Activated CD8-positive, alpha-beta memory T cell treated with anti-CD3 and anti-CD28 coated beads for 36 hours (primary cell): ENCODE data around the gene SMYD3. TPM values are rescaled to one million over a fixed set of nuclear protein-coding genes. Genes with fewer than 3 reads are reported as not detected.
"Not testable (repeated sequence)": the region's sequence is repeated elsewhere in the genome, so short reads cannot be mapped to it uniquely, and the experiment has no call there.

Source experiments
- CTCF ChIA-PET: fragments of 350-600 bp; sonication (Branson Sonifier 250); formaldehyde crosslinking; loops from one replicate; lab custom pipeline; 2021; ENCODE audit warnings: antibody characterized with exemption; lab: Charles Lee
- POLR2A ChIA-PET: fragments of 350-600 bp; sonication (Branson Sonifier 250); formaldehyde crosslinking; loops from one replicate; lab custom pipeline; 2021; ENCODE audit warnings: antibody characterized with exemption; lab: Charles Lee
- total RNA-seq, 2 experiments: library from RNA; stranded (reverse); gene quantifications; one replicate each; pipeline ENCODE4 v1.2.3, GENCODE V29; 2021

SMYD3 gene
- total RNA-seq, 2 experiments from 2014 or later, result 17.6 to 20.5 TPM

GRCh38 chr1:245807306-245807705, 699.8 kb downstream of the SMYD3 start:
- ChIA-PET POLR2A (no interaction called here), CTCF (no interaction called here)

GRCh38 chr1:245805532-245805931, 701.5 kb downstream of the SMYD3 start:
- POLR2A ChIA-PET, result no interaction called here
- CTCF ChIA-PET, result no interaction called here

GRCh38 chr1:245804696-245805095, 702.4 kb downstream of the SMYD3 start:
- ChIA-PET POLR2A (no interaction called here), CTCF (no interaction called here)

- ChIA-PET CTCF (interaction anchor here (0.6 to 1.0 kb wide), 2 partner anchors 87 to 575 kb away, joined by 3 to 4 read pairs; no protein-coding TSS in a partner anchor), POLR2A (no interaction called here)
These were observed 703.4 kb downstream of the SMYD3 start for GRCh38 chr1:245803666-245804037.

GRCh38 chr1:245802941-245803665, 704.0 kb downstream of the SMYD3 start:
- ChIA-PET POLR2A (no interaction called here), CTCF (interaction anchor here (0.6 to 1.0 kb wide), 2 partner anchors 87 to 575 kb away, joined by 3 to 4 read pairs; no protein-coding TSS in a partner anchor)

- CTCF ChIA-PET, result no interaction called here
- POLR2A ChIA-PET, result no interaction called here
These were observed 706.0 kb downstream of the SMYD3 start for GRCh38 chr1:245800901-245801605.

GRCh38 chr1:245798349-245798711, 708.7 kb downstream of the SMYD3 start:
- POLR2A ChIA-PET, result no interaction called here
- CTCF ChIA-PET, result interaction anchor here (0.7 kb wide), 1 partner anchor 984 kb away, joined by 3 read pairs; no protein-coding TSS in a partner anchor

- ChIA-PET POLR2A (no interaction called here), CTCF (interaction anchor here (0.7 kb wide), 1 partner anchor 984 kb away, joined by 3 read pairs; no protein-coding TSS in a partner anchor)
These were observed 709.3 kb downstream of the SMYD3 start for GRCh38 chr1:245797592-245798348.

GRCh38 chr1:245791410-245792312, 715.4 kb downstream of the SMYD3 start:
- POLR2A ChIA-PET, result no interaction called here
- CTCF ChIA-PET, result no interaction called here

- ChIA-PET POLR2A (no interaction called here), CTCF (no interaction called here)
These were observed 716.6 kb downstream of the SMYD3 start for GRCh38 chr1:245790441-245790840.

GRCh38 chr1:245788886-245789285, 718.2 kb downstream of the SMYD3 start:
- POLR2A ChIA-PET, result no interaction called here

GRCh38 chr1:245788269-245788668, 718.8 kb downstream of the SMYD3 start:
- CTCF ChIA-PET, result no interaction called here
- POLR2A ChIA-PET, result no interaction called here

More at GRCh38 chr1:245788886-245789285, 718.2 kb downstream of the SMYD3 start:
- CTCF ChIA-PET, result no interaction called here

- CTCF ChIA-PET, result no interaction called here
- POLR2A ChIA-PET, result no interaction called here
These were observed 720.1 kb downstream of the SMYD3 start for GRCh38 chr1:245786948-245787347.

- ChIA-PET POLR2A (no interaction called here), CTCF (no interaction called here)
These were observed 727.0 kb downstream of the SMYD3 start for GRCh38 chr1:245779797-245780755.

- CTCF ChIA-PET, result no interaction called here
- POLR2A ChIA-PET, result no interaction called here
These were observed 729.3 kb downstream of the SMYD3 start for GRCh38 chr1:245777752-245778151.

GRCh38 chr1:245776694-245777332, 730.3 kb downstream of the SMYD3 start:
- POLR2A ChIA-PET, result no interaction called here
- CTCF ChIA-PET, result no interaction called here

- ChIA-PET CTCF (no interaction called here), POLR2A (no interaction called here)
These were observed 730.9 kb downstream of the SMYD3 start for GRCh38 chr1:245776139-245776538.

- POLR2A ChIA-PET, CTCF ChIA-PET: not testable (repeated sequence)
These were observed 732.1 kb downstream of the SMYD3 start for GRCh38 chr1:245774931-245775330.
